Colonic mucosa (tissue), 4 donors: Measurements from ENCODE around the gene PRTG. TPM values are rescaled to one million over a fixed set of nuclear protein-coding genes. Genes with fewer than 3 reads are reported as not detected.
"Not testable (repeated sequence)": the region's sequence is repeated elsewhere in the genome, so short reads cannot be mapped to it uniquely, and the experiment has no call there.

Experiments used
- DNase-seq: peaks from one replicate; pipeline ENCODE4 v3.0.0-alpha.2; 2020
- H3K27ac ChIP-seq: fragments of 200-600 bp; one replicate; pipeline ENCODE4 v1.8.0; 2021
- H3K27me3 ChIP-seq: fragments of 200-600 bp; one replicate; pipeline ENCODE4 v1.8.0; 2021
- H3K36me3 ChIP-seq: fragments of 200-600 bp; one replicate; pipeline ENCODE4 v1.8.0; 2021
- H3K4me1 ChIP-seq: fragments of 200-600 bp; one replicate; pipeline ENCODE4 v1.8.0; 2021; ENCODE audit warnings: mild to moderate bottlenecking
- H3K4me3 ChIP-seq: fragments of 200-600 bp; one replicate; pipeline ENCODE4 v1.8.0; 2021
- H3K9ac ChIP-seq, 2 donors: one replicate each; pipeline ENCODE4 v1.7.0; 2013; ENCODE audit warnings: control low read depth in 2 of 2, low read depth in 2 of 2, low read length in 2 of 2
- H3K9me3 ChIP-seq: fragments of 200-600 bp; one replicate; pipeline ENCODE4 v1.8.0; 2021
- intact Hi-C: fragments of 100-400 bp; cut with DNase I; formaldehyde crosslinking; loops from one replicate; pipeline ENCODE4 v1.14.1; 2022
- total RNA-seq, 2 donors: library from RNA; stranded (reverse); fragmentation: NEBNext Ultra II Directional in 1 of 2; extraction: Animal tissue kit (Norgen Biotek cat#: 25700) in 1 of 2; gene quantifications; one replicate each; pipeline ENCODE4 v1.2.1, GENCODE V29; 2021
- TF ChIP-seq, protein P1 (sequence below): fragments of 200-600 bp; IDR thresholded peaks from one replicate; pipeline ENCODE4 v1.8.0; 2022; ENCODE audit warnings: antibody characterized with exemption, mild to moderate bottlenecking
- donor health status: healthy.
- donor health status: DM: no; HTN: no; CAD: no.
- donor health status: DM: no; HTN: no; CAD: no.

The PRTG gene, protein sequence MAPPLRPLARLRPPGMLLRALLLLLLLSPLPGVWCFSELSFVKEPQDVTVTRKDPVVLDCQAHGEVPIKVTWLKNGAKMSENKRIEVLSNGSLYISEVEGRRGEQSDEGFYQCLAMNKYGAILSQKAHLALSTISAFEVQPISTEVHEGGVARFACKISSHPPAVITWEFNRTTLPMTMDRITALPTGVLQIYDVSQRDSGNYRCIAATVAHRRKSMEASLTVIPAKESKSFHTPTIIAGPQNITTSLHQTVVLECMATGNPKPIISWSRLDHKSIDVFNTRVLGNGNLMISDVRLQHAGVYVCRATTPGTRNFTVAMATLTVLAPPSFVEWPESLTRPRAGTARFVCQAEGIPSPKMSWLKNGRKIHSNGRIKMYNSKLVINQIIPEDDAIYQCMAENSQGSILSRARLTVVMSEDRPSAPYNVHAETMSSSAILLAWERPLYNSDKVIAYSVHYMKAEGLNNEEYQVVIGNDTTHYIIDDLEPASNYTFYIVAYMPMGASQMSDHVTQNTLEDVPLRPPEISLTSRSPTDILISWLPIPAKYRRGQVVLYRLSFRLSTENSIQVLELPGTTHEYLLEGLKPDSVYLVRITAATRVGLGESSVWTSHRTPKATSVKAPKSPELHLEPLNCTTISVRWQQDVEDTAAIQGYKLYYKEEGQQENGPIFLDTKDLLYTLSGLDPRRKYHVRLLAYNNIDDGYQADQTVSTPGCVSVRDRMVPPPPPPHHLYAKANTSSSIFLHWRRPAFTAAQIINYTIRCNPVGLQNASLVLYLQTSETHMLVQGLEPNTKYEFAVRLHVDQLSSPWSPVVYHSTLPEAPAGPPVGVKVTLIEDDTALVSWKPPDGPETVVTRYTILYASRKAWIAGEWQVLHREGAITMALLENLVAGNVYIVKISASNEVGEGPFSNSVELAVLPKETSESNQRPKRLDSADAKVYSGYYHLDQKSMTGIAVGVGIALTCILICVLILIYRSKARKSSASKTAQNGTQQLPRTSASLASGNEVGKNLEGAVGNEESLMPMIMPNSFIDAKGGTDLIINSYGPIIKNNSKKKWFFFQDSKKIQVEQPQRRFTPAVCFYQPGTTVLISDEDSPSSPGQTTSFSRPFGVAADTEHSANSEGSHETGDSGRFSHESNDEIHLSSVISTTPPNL
- total RNA-seq, result 1 to 10 TPM in 1 of 2 donors, under 1 TPM in 1; 0.32 to 1.2 TPM

DNA sequence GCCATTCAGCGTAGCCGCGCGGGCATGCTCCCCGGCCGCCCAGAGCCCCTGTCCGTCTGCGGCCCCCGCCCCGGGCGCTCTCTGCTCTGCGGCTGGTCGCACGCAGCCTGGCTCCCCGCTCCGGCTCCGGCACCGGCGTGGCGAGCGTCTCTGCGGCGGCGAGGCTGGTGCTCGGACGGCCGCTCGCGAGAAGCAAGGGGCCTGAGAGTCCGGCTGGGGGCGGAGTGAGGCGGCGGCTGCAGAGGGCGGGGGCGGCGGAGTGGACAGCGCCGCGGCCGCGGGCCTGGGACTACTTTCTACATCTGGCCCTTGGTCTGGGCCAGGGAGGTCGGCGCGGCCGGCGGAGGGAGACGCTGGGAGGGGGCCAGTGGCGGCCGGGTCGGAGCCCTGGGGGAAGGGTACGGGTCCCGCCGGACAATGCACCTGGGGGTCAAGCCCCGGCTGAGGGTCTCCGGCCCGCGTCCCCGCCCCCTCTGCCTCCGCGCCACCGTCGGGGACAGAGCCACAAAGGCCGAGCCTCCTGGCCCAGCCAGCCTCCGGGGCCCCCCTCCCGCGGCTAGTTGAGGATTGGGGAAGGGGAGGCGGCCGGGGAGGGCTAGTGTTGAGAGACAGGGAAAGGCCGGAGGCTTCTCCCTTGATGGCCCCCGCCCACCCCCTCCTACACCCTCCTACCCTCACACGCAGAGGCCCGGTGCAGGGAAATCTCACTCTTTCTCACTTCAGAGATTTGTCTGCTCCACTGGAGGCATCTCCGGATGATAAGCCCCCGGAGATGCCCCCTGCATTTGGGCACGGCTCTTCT, at the start of gene PRTG:
TSS of gene PRTG (minus strand) at position 226 of the 802 bp plus-strand sequence. CDS start at position 5, 221 bp downstream.
- H3K4me1 ChIP-seq, result peaks cover 7% of the 10 kb centered on the region
- peaks cover 53% of the 10 kb centered on the region for H3K27me3 ChIP-seq
- peak within 1 kb of the TSS; percentile 14 to 63 for H3K9ac ChIP-seq
- H3K27ac ChIP-seq, result peak within 1 kb of the TSS; percentile 22
- H3K36me3 ChIP-seq, result no peaks in the 10 kb centered on the region
- no peaks in the 10 kb centered on the region for H3K9me3 ChIP-seq
- H3K4me3 ChIP-seq, result peak within 1 kb of the TSS; percentile 61
- TF ChIP-seq, protein P1, sequence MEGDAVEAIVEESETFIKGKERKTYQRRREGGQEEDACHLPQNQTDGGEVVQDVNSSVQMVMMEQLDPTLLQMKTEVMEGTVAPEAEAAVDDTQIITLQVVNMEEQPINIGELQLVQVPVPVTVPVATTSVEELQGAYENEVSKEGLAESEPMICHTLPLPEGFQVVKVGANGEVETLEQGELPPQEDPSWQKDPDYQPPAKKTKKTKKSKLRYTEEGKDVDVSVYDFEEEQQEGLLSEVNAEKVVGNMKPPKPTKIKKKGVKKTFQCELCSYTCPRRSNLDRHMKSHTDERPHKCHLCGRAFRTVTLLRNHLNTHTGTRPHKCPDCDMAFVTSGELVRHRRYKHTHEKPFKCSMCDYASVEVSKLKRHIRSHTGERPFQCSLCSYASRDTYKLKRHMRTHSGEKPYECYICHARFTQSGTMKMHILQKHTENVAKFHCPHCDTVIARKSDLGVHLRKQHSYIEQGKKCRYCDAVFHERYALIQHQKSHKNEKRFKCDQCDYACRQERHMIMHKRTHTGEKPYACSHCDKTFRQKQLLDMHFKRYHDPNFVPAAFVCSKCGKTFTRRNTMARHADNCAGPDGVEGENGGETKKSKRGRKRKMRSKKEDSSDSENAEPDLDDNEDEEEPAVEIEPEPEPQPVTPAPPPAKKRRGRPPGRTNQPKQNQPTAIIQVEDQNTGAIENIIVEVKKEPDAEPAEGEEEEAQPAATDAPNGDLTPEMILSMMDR, result no peak
- DNase-seq, result peak; percentile 35
- intact Hi-C loops, result no loop called here

DNA sequence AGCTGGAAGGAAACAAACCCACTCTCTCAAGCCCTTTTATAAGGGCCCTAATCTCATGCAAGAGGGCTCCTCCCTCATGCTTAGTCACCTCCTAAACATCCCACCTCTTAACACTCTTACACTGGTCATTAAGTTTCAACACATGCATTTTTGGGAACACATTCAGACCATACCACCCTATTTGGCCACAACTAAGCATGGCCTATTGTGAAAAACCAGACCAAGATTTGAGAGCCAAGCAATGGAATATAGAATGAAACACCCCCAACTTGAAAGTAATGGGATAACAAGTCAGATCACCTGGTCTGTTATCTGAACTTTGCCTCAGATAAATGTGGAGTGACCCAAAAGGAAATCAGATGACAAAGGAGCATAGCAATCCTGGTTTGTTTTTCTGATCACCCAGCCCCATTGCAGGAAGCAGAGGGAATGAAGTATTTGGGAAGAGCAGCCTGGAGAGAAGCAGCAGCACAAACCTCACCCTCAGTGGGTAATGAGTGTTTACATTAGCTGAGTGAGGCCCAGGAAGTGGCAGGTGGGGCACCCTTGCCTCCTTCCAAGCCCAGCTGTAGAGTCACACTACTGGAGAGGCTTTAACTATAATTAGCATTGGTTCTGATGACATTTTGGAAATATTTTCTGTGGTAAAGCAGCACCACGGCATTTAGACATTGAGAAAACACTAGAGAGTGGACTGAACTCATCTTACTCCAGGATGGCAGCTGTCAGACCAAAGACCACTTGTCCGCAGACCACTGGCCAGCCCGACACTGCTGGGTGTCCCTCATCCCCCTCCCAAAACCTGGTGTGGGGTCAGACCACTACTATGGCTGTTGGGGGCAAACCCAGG, 48.8 kb upstream of the PRTG start:
- Histone ChIP-seq H3K27me3 (no peaks in the 10 kb centered on the region), H3K4me3 (no peak overlapping the region), H3K9ac (no peak overlapping the region), H3K9me3 (no peaks in the 10 kb centered on the region), H3K4me1 (no peaks in the 10 kb centered on the region), H3K27ac (no peak overlapping the region), H3K36me3 (no peaks in the 10 kb centered on the region)
- DNase-seq, result no peak
- TF ChIP-seq, protein P1, result no peak
- intact Hi-C loops, result no loop called here

DNA sequence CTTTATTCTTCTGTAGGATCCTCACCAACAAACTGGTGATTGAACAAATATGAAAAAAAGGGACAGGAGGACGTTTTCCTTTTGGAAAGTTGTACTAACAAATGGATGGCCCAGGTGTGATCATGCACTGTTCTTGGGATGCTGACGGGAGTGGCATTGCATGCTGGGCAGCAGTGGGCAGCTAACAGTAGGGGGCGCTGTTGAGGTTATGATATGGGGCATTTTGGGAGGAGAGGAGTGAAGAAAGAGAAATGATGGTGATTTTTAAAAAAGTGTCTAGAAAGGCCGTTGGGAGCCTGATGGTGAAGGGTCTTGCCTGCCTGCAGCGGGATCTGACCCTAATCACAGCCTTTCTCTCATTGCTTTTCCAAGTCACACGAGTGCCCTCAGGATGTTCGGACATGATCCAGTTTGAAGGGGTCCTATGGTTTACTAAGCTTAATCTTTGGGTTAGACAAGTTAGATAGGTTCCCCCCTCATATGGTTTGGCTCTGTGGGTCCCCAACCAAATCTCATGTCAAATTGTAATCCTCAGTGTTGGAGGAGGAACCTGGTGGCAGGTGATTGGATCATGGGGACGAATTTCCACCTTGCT, 46.2 kb upstream of the PRTG start:
- intact Hi-C loops, result no loop called here
- no peaks in the 10 kb centered on the region for H3K9me3 ChIP-seq
- H3K4me1 ChIP-seq, result no peaks in the 10 kb centered on the region
- TF ChIP-seq, protein P1, result peak; percentile 43
- peak; percentile 38 for DNase-seq
- no peak overlapping the region for H3K27ac ChIP-seq
- no peak overlapping the region for H3K9ac ChIP-seq
- H3K27me3 ChIP-seq, result no peaks in the 10 kb centered on the region
- H3K36me3 ChIP-seq, result no peaks in the 10 kb centered on the region
- H3K4me3 ChIP-seq, result no peak overlapping the region

DNA sequence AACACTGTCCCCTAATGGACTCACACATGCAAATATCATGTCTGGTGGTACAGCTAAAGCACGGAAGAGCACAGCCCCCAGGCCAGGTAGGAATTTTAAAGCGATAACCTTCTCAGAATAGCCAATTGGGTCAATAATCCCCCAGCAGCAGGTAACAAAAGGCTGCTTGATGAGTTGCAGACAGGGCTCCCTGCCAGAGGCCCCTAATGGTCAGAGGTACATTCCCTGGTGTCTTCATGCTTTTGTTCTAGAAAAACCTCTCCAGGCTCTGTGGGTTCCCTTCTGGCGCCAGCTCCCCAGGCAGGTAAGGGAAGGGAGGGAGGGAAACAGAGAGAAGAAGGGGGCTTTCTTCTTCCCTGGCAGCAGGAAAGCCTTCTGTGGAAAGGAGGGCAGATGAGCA, 43.4 kb upstream of the PRTG start:
- Histone ChIP-seq H3K4me3 (no peak overlapping the region), H3K36me3 (no peaks in the 10 kb centered on the region), H3K27me3 (no peaks in the 10 kb centered on the region), H3K9me3 (no peaks in the 10 kb centered on the region), H3K4me1 (no peaks in the 10 kb centered on the region), H3K9ac (no peak overlapping the region), H3K27ac (no peak overlapping the region)
- intact Hi-C loops, result no loop called here
- TF ChIP-seq, protein P1, result no peak
- DNase-seq, result no peak

DNA sequence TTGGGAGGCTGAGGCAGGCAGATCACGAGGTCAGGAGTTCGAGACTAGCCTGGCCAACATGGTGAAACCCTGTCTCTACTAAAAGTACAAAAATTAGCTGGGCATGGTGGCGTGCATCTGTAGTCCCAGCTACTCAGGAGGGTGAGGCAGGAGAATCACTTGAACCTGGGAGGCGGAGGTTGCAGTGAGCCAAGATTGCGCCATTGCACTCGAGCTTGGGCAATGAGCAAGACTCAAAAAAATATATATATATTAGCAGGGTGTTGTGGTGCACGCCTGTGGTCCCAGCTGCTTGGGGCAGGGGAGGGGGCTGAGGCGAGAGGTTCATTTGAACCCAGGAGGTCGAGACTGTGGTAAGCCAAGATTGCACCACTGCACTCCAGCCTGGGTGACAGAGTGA, 42.6 kb upstream of the PRTG start:
- intact Hi-C loops, H3K9me3 ChIP-seq, H3K36me3 ChIP-seq, H3K4me3 ChIP-seq, H3K27me3 ChIP-seq, DNase-seq, H3K27ac ChIP-seq, H3K9ac ChIP-seq, H3K4me1 ChIP-seq: not testable (repeated sequence)
